H9 (cell line): ENCODE data around the gene OSR1. TPM values are rescaled to one million over a fixed set of nuclear protein-coding genes. Genes with fewer than 3 reads are reported as not detected.

Experiments
- DNase-seq: peaks from one replicate; pipeline ENCODE4 v3.0.0-alpha.2; 2017
- H2AFZ ChIP-seq: one replicate; pipeline ENCODE4 v1.6.1; 2013; ENCODE audit warnings: mild to moderate bottlenecking, low read length, control low read depth, moderate library complexity
- H2AK5ac ChIP-seq: 2 replicates; pipeline ENCODE4 v1.6.1; 2013; ENCODE audit warnings: low read length, control low read depth, mixed read lengths; ENCODE audit not compliant: insufficient read length
- H2BK120ac ChIP-seq: one replicate; pipeline ENCODE4 v1.6.1; 2013; ENCODE audit warnings: low read depth, mild to moderate bottlenecking, low read length, control low read depth, inconsistent platforms; ENCODE audit not compliant: poor library complexity, severe bottlenecking
- H2BK12ac ChIP-seq: 2 replicates; pipeline ENCODE4 v1.6.1; 2013; ENCODE audit warnings: low read length, control low read depth, mixed read lengths, low read depth; ENCODE audit not compliant: insufficient read length
- H2BK15ac ChIP-seq: 2 replicates; pipeline ENCODE4 v1.6.1; 2013; ENCODE audit warnings: low read depth, low read length, control low read depth
- H2BK20ac ChIP-seq: one replicate; pipeline ENCODE4 v1.6.1; 2013; ENCODE audit warnings: low read depth, mild to moderate bottlenecking, low read length, control low read depth, inconsistent platforms; ENCODE audit not compliant: poor library complexity, severe bottlenecking
- H2BK5ac ChIP-seq: 2 replicates; pipeline ENCODE4 v1.6.1; 2013; ENCODE audit warnings: low read length, control low read depth, mixed read lengths; ENCODE audit not compliant: insufficient read length
- H3K14ac ChIP-seq: 2 replicates; pipeline ENCODE4 v1.6.1; 2013; ENCODE audit warnings: low read length, control low read depth; ENCODE audit not compliant: insufficient read depth
- H3K18ac ChIP-seq: 2 replicates; pipeline ENCODE4 v1.6.1; 2013; ENCODE audit warnings: low read depth, mild to moderate bottlenecking, mixed read lengths, low read length, control low read depth; ENCODE audit not compliant: insufficient read length
- H3K23ac ChIP-seq: 2 replicates; pipeline ENCODE4 v1.6.1; 2013; ENCODE audit warnings: low read length, control low read depth, mixed read lengths, low read depth; ENCODE audit not compliant: insufficient read length
- H3K23me2 ChIP-seq: 2 replicates; pipeline ENCODE4 v1.6.1; 2013; ENCODE audit warnings: low read depth, mild to moderate bottlenecking, mixed read lengths, low read length, control low read depth; ENCODE audit not compliant: insufficient read length, poor library complexity, severe bottlenecking
- H3K27ac ChIP-seq: 2 replicates; pipeline ENCODE4 v1.5.1; 2013; ENCODE audit warnings: low read length, control low read depth, mixed read lengths, low read depth; ENCODE audit not compliant: insufficient read length
- H3K27me3 ChIP-seq: 2 replicates; pipeline ENCODE4 v1.6.1; 2013; ENCODE audit warnings: low read length, control low read depth, inconsistent platforms; ENCODE audit not compliant: insufficient read depth
- H3K4ac ChIP-seq: 2 replicates; pipeline ENCODE4 v1.6.1; 2013; ENCODE audit warnings: low read depth, mild to moderate bottlenecking, control low read depth, inconsistent platforms, low read length, moderate library complexity
- H3K4me1 ChIP-seq: 2 replicates; pipeline ENCODE4 v1.6.1; 2013; ENCODE audit warnings: low read length, control low read depth, inconsistent platforms; ENCODE audit not compliant: insufficient read depth
- H3K4me2 ChIP-seq: 2 replicates; pipeline ENCODE4 v1.6.1; 2013; ENCODE audit warnings: low read length, control low read depth, mixed read lengths; ENCODE audit not compliant: insufficient read length, insufficient read depth
- H3K56ac ChIP-seq: 2 replicates; pipeline ENCODE4 v1.6.1; 2013; ENCODE audit warnings: low read depth, mild to moderate bottlenecking, mixed read lengths, low read length, control low read depth; ENCODE audit not compliant: insufficient read length
- H3K79me1 ChIP-seq: 2 replicates; pipeline ENCODE4 v1.6.1; 2013; ENCODE audit warnings: low read depth, mild to moderate bottlenecking, moderate library complexity, low read length, control low read depth, inconsistent platforms; ENCODE audit not compliant: insufficient read depth, poor library complexity, severe bottlenecking
- H3K79me2 ChIP-seq: 2 replicates; pipeline ENCODE4 v1.6.1; 2013; ENCODE audit warnings: low read length, control low read depth, inconsistent platforms; ENCODE audit not compliant: insufficient read depth
- H3K9ac ChIP-seq: 2 replicates; pipeline ENCODE4 v1.6.1; 2013; ENCODE audit warnings: low read length, control low read depth, mixed read lengths; ENCODE audit not compliant: insufficient read length; ENCODE audit errors: extremely low read depth
- H3K9me3 ChIP-seq: one replicate; pipeline ENCODE4 v1.6.1; 2013; ENCODE audit warnings: low read depth, low read length, inconsistent platforms; ENCODE audit not compliant: control insufficient read depth
- H3T11ph ChIP-seq: one replicate; pipeline ENCODE4 v1.6.1; 2013; ENCODE audit warnings: mild to moderate bottlenecking, low read length, control low read depth, inconsistent platforms
- H4K20me1 ChIP-seq: one replicate; pipeline ENCODE4 v1.6.1; 2013; ENCODE audit not compliant: control insufficient read depth, insufficient read length, insufficient read depth
- H4K5ac ChIP-seq: 2 replicates; pipeline ENCODE4 v1.6.1; 2013; ENCODE audit warnings: low read depth, mild to moderate bottlenecking, mixed read lengths, low read length, control low read depth; ENCODE audit not compliant: insufficient read length
- H4K8ac ChIP-seq: replicated peaks from 2 replicates; pipeline ENCODE4 v1.6.1; 2013; ENCODE audit warnings: low read length, control low read depth, mixed read lengths, low read depth; ENCODE audit not compliant: insufficient read length
- H4K91ac ChIP-seq: 2 replicates; pipeline ENCODE4 v1.6.1; 2013; ENCODE audit warnings: low read depth, mild to moderate bottlenecking, moderate library complexity, mixed read lengths, low read length, control low read depth; ENCODE audit not compliant: insufficient read length
- H3K27ac Mint-ChIP-seq, 3 experiments: 2 replicates in 2 of 3; 3 replicates in 1 of 3; pipeline ENCODE4 v1.8.0; 2020 to 2021; ENCODE audit warnings: mixed read lengths in 3 of 3, mild to moderate bottlenecking in 1 of 3, moderate library complexity in 1 of 3
- H3K27me3 Mint-ChIP-seq: 2 replicates; pipeline ENCODE4 v1.8.0; 2021; ENCODE audit warnings: low read depth, mild to moderate bottlenecking, moderate library complexity, mixed read lengths
- H3K36me3 Mint-ChIP-seq, 3 experiments: 2 replicates in 2 of 3; 3 replicates in 1 of 3; pipeline ENCODE4 v1.8.0; 2020 to 2021; ENCODE audit warnings: low read depth in 3 of 3, mixed read lengths in 3 of 3; ENCODE audit not compliant: insufficient read depth in 1 of 3
- H3K4me1 Mint-ChIP-seq, 2 experiments: 2 replicates each; pipeline ENCODE4 v1.8.0; 2020; ENCODE audit warnings: mixed read lengths in 2 of 2
- H3K4me3 Mint-ChIP-seq, 2 experiments: 2 replicates in 1 of 2; 3 replicates in 1 of 2; pipeline ENCODE4 v1.8.0; 2020 to 2021; ENCODE audit warnings: mild to moderate bottlenecking in 2 of 2, mixed read lengths in 2 of 2, moderate library complexity in 1 of 2
- H3K9me3 Mint-ChIP-seq, 2 experiments: 2 replicates in 1 of 2; 3 replicates in 1 of 2; pipeline ENCODE4 v1.8.0; 2020; ENCODE audit warnings: mild to moderate bottlenecking in 2 of 2, mixed read lengths in 2 of 2, moderate library complexity in 1 of 2
- CTCF ChIP-seq: fragments of 200-600 bp; sonication (generic); conservative IDR thresholded peaks from 3 replicates; pipeline ENCODE4 v1.8.0; 2021; ENCODE audit warnings: antibody characterized with exemption, mild to moderate bottlenecking
- total RNA-seq: library from RNA; stranded (reverse); gene quantifications from 2 replicates; pipeline ENCODE4 v1.2.1, GENCODE V29; 2021

OSR1 gene
- total RNA-seq, 1 experiment from 2014 or later = 0.35 TPM

GRCh38 chr2:19380532-19380931, 22.1 kb upstream of the OSR1 start:
- 0 out of 5 replicates have a peak, but pooled peaks cover 1 to 2% of the 10 kb centered on the region in 2 experiments for H3K9me3 Mint-ChIP-seq
- H3K27me3 Mint-ChIP-seq = no peaks in the 10 kb centered on the region
- H2AK5ac ChIP-seq = no peak overlapping the region
- H3K79me1 ChIP-seq = no peaks in the 10 kb centered on the region
- H2BK15ac ChIP-seq = no peak overlapping the region
- no peak overlapping the region for H3K9ac ChIP-seq
- H2AFZ ChIP-seq = no peak overlapping the region
- no peak overlapping the region for H3K56ac ChIP-seq
- no peak overlapping the region for H3K4me3 Mint-ChIP-seq
- H2BK120ac ChIP-seq = no peak overlapping the region
- no peak overlapping the region for H4K91ac ChIP-seq
- no peaks in the 10 kb centered on the region for H3K9me3 ChIP-seq
- H3K23ac ChIP-seq = no peak overlapping the region
- H3K79me2 ChIP-seq = no peaks in the 10 kb centered on the region
- H2BK5ac ChIP-seq = no peak overlapping the region
- no peaks in the 10 kb centered on the region for H3K23me2 ChIP-seq
- no peak overlapping the region for H3K18ac ChIP-seq
- no peak overlapping the region for H4K8ac ChIP-seq
- H4K20me1 ChIP-seq = no peaks in the 10 kb centered on the region
- no peak for TF ChIP-seq CTCF
- no peak overlapping the region for H2BK12ac ChIP-seq
- no peaks in the 10 kb centered on the region for H3K36me3 Mint-ChIP-seq
- H3K27ac Mint-ChIP-seq = no peak overlapping the region; a peak in 1 of 7 replicates
- no peak overlapping the region for H3K4ac ChIP-seq
- no peak for DNase-seq
- 0 out of 2 replicates have a peak, but pooled peaks cover 4% of the 10 kb centered on the region for H3K4me1 ChIP-seq
- no peaks in the 10 kb centered on the region for H3K27me3 ChIP-seq
- H3K4me1 Mint-ChIP-seq = peaks cover 4 to 5% of the 10 kb centered on the region in 2 experiments
- no peak overlapping the region; the same call in 1 of the 2 replicates for H3K14ac ChIP-seq
- no peak overlapping the region for H2BK20ac ChIP-seq
- no peak overlapping the region for H4K5ac ChIP-seq
- no peak overlapping the region for H3T11ph ChIP-seq
- H3K4me2 ChIP-seq = no peak overlapping the region
- no peak overlapping the region for H3K27ac ChIP-seq
